Superior temporal gyrus (tissue), 1 donor: Measurements from ENCODE around the gene ALKBH2.

Source experiments
- DNase-seq: peaks from one replicate; pipeline ENCODE4 v3.0.0-alpha.2; 2016; ENCODE audit errors: extremely low spot score

The ALKBH2 gene

GRCh38 chr12:109093022-109093918 lies at the start of gene ALKBH2:
TSS of gene ALKBH2 (minus strand) at chr12:109093472. CDS start at chr12:109092786, 686 bp downstream.
- DNase-seq: peak; percentile 96

- DNase-seq: no peak
These were observed 47.3 kb upstream of the ALKBH2 start for GRCh38 chr12:109140560-109140959.

GRCh38 chr12:109139791-109140190 lies 46.5 kb upstream of the ALKBH2 start:
- DNase-seq: no peak

GRCh38 chr12:109139360-109139759 lies 46.1 kb upstream of the ALKBH2 start:
- no peak for DNase-seq

GRCh38 chr12:109137055-109137454 lies 43.8 kb upstream of the ALKBH2 start:
- no peak for DNase-seq

- DNase-seq: no peak
These were observed 41.1 kb upstream of the ALKBH2 start for GRCh38 chr12:109134186-109134917.

- DNase-seq: no peak
These were observed 38.1 kb upstream of the ALKBH2 start for GRCh38 chr12:109131154-109132050.

- DNase-seq: no peak
These were observed 37.3 kb upstream of the ALKBH2 start for GRCh38 chr12:109130297-109131153.

GRCh38 chr12:109127533-109128242 lies 34.4 kb upstream of the ALKBH2 start:
- no peak for DNase-seq

GRCh38 chr12:109126784-109127183 lies 33.5 kb upstream of the ALKBH2 start:
- no peak for DNase-seq

GRCh38 chr12:109125791-109126190 lies 32.5 kb upstream of the ALKBH2 start:
- no peak for DNase-seq

- no peak for DNase-seq
These were observed 31.8 kb upstream of the ALKBH2 start for GRCh38 chr12:109124878-109125648.

- no peak for DNase-seq
These were observed 28.1 kb upstream of the ALKBH2 start for GRCh38 chr12:109121346-109121880.

GRCh38 chr12:109120557-109120956 lies 27.3 kb upstream of the ALKBH2 start:
- DNase-seq: no peak

- no peak for DNase-seq
These were observed 26.8 kb upstream of the ALKBH2 start for GRCh38 chr12:109120095-109120494.

- DNase-seq: no peak
These were observed 23.3 kb upstream of the ALKBH2 start for GRCh38 chr12:109116611-109116949.

GRCh38 chr12:109115758-109116610 lies 22.7 kb upstream of the ALKBH2 start, which contains the start of gene ACACB:
TSS of gene ACACB (plus strand) at chr12:109116587. CDS start at chr12:109139406, 22,819 bp downstream.
- DNase-seq: peak; percentile 75

GRCh38 chr12:109115404-109115757 lies 22.1 kb upstream of the ALKBH2 start:
- no peak for DNase-seq
